ENCODE data around the gene ADAM12.

GRCh38 chr10:126423732-126424491 is 35.6 kb upstream of the ADAM12 start:
- no peak for TF ChIP-seq CTCF (IDR thresholded peaks at IDR 0.05 in 2 of 3, conservative IDR thresholded peaks at IDR 0.05 in 1 of 3; ENCODE audit: borderline replicate concordance in 1 of 3, insufficient read depth in 1 of 3, low read depth in 2 of 3, low read length in 2 of 3)
- no peak for TF ChIP-seq MAX (IDR thresholded peaks at IDR 0.05)
- TF ChIP-seq ZNF274 (IDR thresholded peaks at IDR 0.05; ENCODE audit: low read depth, low read length) = no peak
- TF ChIP-seq RAD21 (IDR thresholded peaks at IDR 0.05; ENCODE audit: low read depth) = no peak
- no peak for TF ChIP-seq REST (IDR thresholded peaks at IDR 0.05; ENCODE audit: low read depth)
- no peak for TF ChIP-seq ELF1 (IDR thresholded peaks at IDR 0.05; ENCODE audit: borderline replicate concordance, low read depth)
- no peak for TF ChIP-seq EZH2phosphoT487 (IDR thresholded peaks at IDR 0.05; ENCODE audit: borderline replicate concordance)
